C4-2B (cell line): ENCODE data around the gene BORCS5.

ENCODE experiments used
- CTCF ChIP-seq: fragments of 450-650 bp; conservative IDR thresholded peaks from 2 replicates; pipeline ENCODE4 v1.5.1; 2017; ENCODE audit warnings: mild to moderate bottlenecking
- ZFX ChIP-seq: fragments of 450-650 bp; IDR thresholded peaks from 2 replicates; pipeline ENCODE4 v1.6.1; 2017

- no peak for TF ChIP-seq CTCF
- TF ChIP-seq ZFX = no peak
These were observed 116.3 kb downstream of the BORCS5 start for GRCh38 chr12:12473223-12473622.
